Cardiac muscle cell (in vitro differentiated cells and primary cell): ENCODE measurements around the gene CACNG5. TPM values are rescaled to one million over a fixed set of nuclear protein-coding genes. Genes with fewer than 3 reads are reported as not detected.

Source experiments
- DNase-seq, 2 donors: peaks; one replicate each; pipeline versions ENCODE4 v3.0.0 to v3.0.0-alpha.2; 2010 to 2017; ENCODE audit warnings: low read depth in 1 of 2, low spot score in 1 of 2
- H3K27ac ChIP-seq: fragments of 200-600 bp; sonication (generic); 2 replicates; pipeline ENCODE4 v1.5.1; 2016
- H3K27me3 ChIP-seq: fragments of 200-600 bp; sonication (generic); 2 replicates; pipeline ENCODE4 v1.6.0; 2016; ENCODE audit warnings: control low read depth
- H3K36me3 ChIP-seq: fragments of 200-600 bp; sonication (generic); 2 replicates; pipeline ENCODE4 v1.5.1; 2016; ENCODE audit warnings: control low read depth
- H3K4me1 ChIP-seq: fragments of 200-600 bp; sonication (generic); 2 replicates; pipeline ENCODE4 v1.8.1; 2017; ENCODE audit warnings: low read depth, mild to moderate bottlenecking, mixed run types
- H3K4me3 ChIP-seq: fragments of 200-600 bp; sonication (generic); 2 replicates; pipeline ENCODE4 v1.5.1; 2016; ENCODE audit warnings: mild to moderate bottlenecking
- H3K9me3 ChIP-seq: fragments of 200-600 bp; sonication (generic); 2 replicates; pipeline ENCODE4 v1.5.1; 2017; ENCODE audit warnings: low read depth, mild to moderate bottlenecking, control low read depth
- CTCF ChIP-seq: IDR thresholded peaks from 2 replicates; pipeline ENCODE4 v1.5.1; 2012; ENCODE audit warnings: low read depth, mild to moderate bottlenecking, low read length
- polyA plus RNA-seq: library from polyadenylated mRNA; unstranded; fragments of >200 nt; fragmentation: Nextera tagmentation; extraction: Ambion mirVana; gene quantifications from 2 replicates; pipeline ENCODE4 v1.2.1, GENCODE V29; 2016
- total RNA-seq: library from RNA; depleted of rRNA; stranded (reverse); fragments of >200 nt; gene quantifications from 2 replicates; pipeline ENCODE4 v1.2.3, GENCODE V29; 2016

CACNG5 gene
- total and polyA plus RNA-seq, 2 experiments from 2014 or later = not detected

GRCh38 chr17:66811683-66812054 lies 23.2 kb upstream of the CACNG5 start:
- H3K4me3 ChIP-seq = no peak overlapping the region
- H3K27me3 ChIP-seq = no peaks in the 10 kb centered on the region
- TF ChIP-seq CTCF = no peak
- no peak overlapping the region for H3K27ac ChIP-seq
- no peak for DNase-seq
- H3K36me3 ChIP-seq = no peaks in the 10 kb centered on the region
- no peaks in the 10 kb centered on the region for H3K4me1 ChIP-seq
- no peaks in the 10 kb centered on the region for H3K9me3 ChIP-seq

GRCh38 chr17:66812571-66812970 lies 22.3 kb upstream of the CACNG5 start:
- no peaks in the 10 kb centered on the region for H3K9me3 ChIP-seq
- H3K27me3 ChIP-seq = no peaks in the 10 kb centered on the region
- no peak for DNase-seq
- no peaks in the 10 kb centered on the region for H3K36me3 ChIP-seq
- no peak for TF ChIP-seq CTCF
- no peak overlapping the region for H3K4me3 ChIP-seq
- H3K27ac ChIP-seq = no peak overlapping the region
- no peaks in the 10 kb centered on the region for H3K4me1 ChIP-seq

GRCh38 chr17:66813296-66813695 lies 21.6 kb upstream of the CACNG5 start:
- H3K4me1 ChIP-seq = no peaks in the 10 kb centered on the region
- DNase-seq = no peak
- no peak overlapping the region for H3K27ac ChIP-seq
- no peaks in the 10 kb centered on the region for H3K9me3 ChIP-seq
- no peak overlapping the region for H3K4me3 ChIP-seq
- TF ChIP-seq CTCF = no peak
- no peaks in the 10 kb centered on the region for H3K36me3 ChIP-seq
- no peaks in the 10 kb centered on the region for H3K27me3 ChIP-seq

- Histone ChIP-seq H3K36me3 (no peaks in the 10 kb centered on the region), H3K27ac (no peak overlapping the region)
- TF ChIP-seq CTCF = no peak
Measured at GRCh38 chr17:66814026-66814425, 20.9 kb upstream of the CACNG5 start.

GRCh38 chr17:66814570-66814969 lies 20.3 kb upstream of the CACNG5 start:
- no peaks in the 10 kb centered on the region for H3K4me1 ChIP-seq
- no peak for DNase-seq
- H3K4me3 ChIP-seq = no peak overlapping the region
- no peak for TF ChIP-seq CTCF
- H3K27me3 ChIP-seq = no peaks in the 10 kb centered on the region
- H3K9me3 ChIP-seq = no peaks in the 10 kb centered on the region
- no peak overlapping the region for H3K27ac ChIP-seq
- no peaks in the 10 kb centered on the region for H3K36me3 ChIP-seq

More at GRCh38 chr17:66814026-66814425, 20.9 kb upstream of the CACNG5 start:
- no peak for DNase-seq
- Histone ChIP-seq H3K9me3 (no peaks in the 10 kb centered on the region), H3K4me1 (no peaks in the 10 kb centered on the region), H3K4me3 (no peak overlapping the region), H3K27me3 (no peaks in the 10 kb centered on the region)

- H3K36me3 ChIP-seq = no peaks in the 10 kb centered on the region
- H3K27ac ChIP-seq = no peak overlapping the region
- no peak for TF ChIP-seq CTCF
- no peaks in the 10 kb centered on the region for H3K9me3 ChIP-seq
- DNase-seq = no peak
- no peaks in the 10 kb centered on the region for H3K27me3 ChIP-seq
- H3K4me1 ChIP-seq = no peaks in the 10 kb centered on the region
- H3K4me3 ChIP-seq = no peak overlapping the region
Measured at GRCh38 chr17:66817750-66818149, 17.2 kb upstream of the CACNG5 start.
